ENCODE results near the gene TMEM163.

DNA sequence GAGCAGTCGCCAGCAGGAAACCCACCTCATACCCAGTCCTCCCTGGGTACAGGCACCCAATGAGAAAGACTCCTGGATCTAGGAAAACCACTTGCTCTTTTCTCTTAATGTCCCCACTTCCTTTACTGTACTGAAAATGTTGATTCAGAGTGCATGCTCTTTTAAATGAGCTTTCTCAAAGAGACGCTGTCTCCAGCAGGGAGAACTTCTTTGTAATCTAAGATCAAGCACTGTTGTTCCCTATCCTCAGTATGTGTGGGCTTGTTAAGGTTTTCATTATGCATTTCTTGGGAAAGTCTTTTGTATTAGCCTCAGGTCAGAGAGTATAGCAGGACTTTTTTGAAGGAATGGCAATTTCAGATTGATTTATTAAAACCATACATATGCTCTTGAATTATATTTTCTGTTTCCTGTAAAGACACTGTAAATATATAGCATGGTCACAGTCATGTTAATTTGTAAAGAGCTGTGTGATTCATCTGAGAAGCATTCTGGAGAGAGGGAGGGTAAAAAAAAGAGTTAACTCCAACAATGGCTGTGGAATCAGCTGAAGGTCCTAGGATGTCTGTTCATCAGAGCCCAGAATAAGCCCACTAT, 286.9 kb downstream of the TMEM163 start:
- TF ChIP-seq CTCF (IDR thresholded peaks at IDR 0.05) (no peak), POLR2A (IDR thresholded peaks at IDR 0.05) (no peak)
